Left hindlimb (tissue), 1 donor: ENCODE data around the gene PRPF31.
"Not testable (repeated sequence)": the region's sequence is repeated elsewhere in the genome, so short reads cannot be mapped to it uniquely, and the experiment has no call there.

Experiments
- DNase-seq: peaks from one replicate; pipeline ENCODE4 v3.0.0-alpha.2; 2018

PRPF31 gene

DNA sequence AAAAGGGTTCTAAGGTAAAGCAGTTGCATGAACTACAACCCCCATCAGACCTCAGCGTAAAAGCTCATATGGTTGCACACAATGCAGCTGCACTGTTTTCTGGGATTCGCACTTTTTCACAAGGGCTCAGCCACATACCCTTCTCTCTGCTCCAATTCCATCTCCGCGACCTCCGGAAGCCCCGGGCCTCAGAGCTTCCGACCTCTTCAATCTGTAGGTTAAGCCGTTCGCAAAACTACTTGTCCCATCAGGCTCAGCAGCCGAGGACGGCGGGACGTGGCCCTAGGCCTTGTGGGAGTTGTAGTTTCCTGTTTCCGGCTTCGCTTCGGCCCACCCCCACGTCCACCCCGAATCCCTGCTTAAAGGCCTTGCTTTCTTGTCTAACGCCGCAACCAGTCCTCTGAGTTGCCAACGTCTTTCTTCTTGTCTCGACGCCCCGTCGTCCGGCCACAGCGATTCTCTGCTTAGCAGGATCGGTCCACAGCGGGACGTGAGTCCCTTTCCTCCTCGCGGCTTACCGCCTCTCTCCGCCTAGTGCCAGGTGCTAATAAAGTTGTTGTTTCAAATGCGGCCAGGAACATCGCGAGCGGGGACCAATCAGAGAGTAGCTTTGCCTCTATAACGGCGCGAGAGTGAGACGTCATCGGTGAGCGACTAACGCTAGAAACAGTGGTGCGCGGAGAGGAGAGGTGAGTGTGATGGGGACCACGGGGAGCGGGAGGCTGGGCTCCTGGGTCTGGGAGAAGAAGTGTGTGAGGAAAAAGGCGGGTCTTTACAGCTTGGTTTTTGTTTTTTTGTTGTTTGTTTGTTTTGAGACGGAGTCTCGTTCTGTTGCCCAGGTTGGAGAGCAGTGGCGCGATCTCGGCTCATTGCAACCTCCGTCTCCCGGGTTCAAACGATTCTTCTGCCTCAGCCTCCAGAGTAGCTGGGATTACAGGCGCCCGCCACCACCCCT, at the start of gene PRPF31, which contains the start of gene TFPT:
Gene PRPF31, plus strand, starts transcription at position 646 of the 955 bp plus-strand sequence. CDS start 2,525 bp downstream, outside the sequence.
Gene TFPT, minus strand, starts transcription at position 549 of the 955 bp plus-strand sequence. Its CDS starts 388 bp downstream, at position 161.
- DNase-seq: peak; percentile 96

DNA sequence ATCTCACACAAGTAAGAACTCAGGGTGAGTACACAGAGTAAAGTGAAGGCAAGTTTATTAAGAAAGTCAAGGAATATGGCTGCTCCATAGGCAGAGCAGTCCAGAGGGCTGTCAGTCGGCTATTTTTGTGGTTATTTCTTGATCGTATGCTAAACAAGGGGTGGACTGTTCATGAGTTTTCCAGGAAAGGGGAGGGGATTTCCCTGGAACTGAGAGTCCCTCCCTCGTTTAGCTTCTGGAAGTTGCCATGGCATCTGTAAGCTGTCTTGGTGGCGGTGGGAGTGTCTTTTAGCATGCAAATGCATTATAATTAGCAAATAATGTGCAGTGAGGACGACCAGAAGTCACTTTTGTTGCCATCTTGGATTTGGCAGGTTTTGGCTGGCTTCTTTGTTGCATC, 46.1 kb upstream of the PRPF31 start:
- DNase-seq: no peak

DNA sequence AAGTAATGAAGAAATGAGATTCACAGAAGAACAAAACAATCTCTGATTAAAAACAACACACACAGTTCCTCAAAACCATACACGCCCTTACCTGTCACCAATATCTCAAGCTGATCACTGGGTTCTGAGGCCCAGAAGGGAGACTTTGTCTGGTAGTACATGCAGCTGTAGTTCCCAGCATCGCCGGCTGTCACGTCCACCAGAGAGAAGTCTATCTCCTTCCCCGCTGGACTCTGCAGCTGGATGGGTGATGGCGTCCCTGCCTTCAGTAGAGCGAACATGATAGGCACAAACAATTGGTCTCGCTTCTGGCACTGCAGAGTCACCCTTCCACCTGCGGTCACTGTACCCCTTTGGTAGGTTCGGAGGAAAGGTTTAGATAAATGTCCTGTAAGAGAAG, 41.7 kb upstream of the PRPF31 start:
- DNase-seq: no peak

DNA sequence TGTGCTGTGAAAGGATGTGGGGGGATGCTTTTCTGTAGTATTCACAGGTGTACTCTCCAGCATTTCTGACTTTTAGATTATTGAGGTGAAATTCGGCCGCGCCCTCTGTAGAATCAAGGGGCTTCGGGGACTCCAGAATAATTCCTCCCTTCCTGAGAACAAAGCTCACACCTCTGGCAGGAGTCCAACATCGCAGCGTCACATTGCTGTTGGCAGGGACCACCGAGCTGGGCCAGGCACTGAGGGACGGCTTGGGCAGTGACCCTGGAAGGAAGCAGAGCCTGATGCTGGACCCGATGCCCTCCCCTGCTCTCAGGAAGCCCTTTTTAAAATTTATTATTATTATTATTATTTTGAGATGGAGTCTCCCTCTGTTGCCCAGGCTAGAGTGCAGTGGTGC, 40.7 kb upstream of the PRPF31 start:
- DNase-seq: no peak

- no peak for DNase-seq
These were observed 38.2 kb upstream of the PRPF31 start for GRCh38 chr19:54077334-54077733.

DNA sequence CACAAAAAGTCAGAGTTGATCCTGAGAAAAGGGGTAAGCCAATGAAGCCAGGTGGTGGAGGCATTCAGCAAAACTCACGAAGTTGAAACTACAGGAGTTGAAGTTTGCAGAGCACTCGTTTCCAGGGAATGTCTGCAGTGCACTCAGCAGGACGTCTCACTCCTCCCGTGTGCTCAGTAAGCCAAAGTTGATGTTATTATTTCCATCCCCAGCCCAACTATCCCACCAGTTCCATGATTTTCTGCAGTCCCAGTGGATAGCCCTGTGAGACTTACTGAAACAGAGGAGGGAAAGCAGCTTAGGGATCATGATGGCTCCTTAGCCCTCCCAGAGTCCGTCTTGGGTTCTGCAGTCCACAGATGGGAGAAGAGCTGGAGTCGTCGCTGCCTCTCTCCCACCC, 34.5 kb upstream of the PRPF31 start, which contains the start of gene TARM1:
Gene TARM1, minus strand, starts transcription at position 334 of the 400 bp plus-strand sequence. Its CDS starts 25 bp downstream, at position 309.
- DNase-seq: no peak

- DNase-seq: no peak
These were observed 31.1 kb upstream of the PRPF31 start for GRCh38 chr19:54084410-54084809.

DNA sequence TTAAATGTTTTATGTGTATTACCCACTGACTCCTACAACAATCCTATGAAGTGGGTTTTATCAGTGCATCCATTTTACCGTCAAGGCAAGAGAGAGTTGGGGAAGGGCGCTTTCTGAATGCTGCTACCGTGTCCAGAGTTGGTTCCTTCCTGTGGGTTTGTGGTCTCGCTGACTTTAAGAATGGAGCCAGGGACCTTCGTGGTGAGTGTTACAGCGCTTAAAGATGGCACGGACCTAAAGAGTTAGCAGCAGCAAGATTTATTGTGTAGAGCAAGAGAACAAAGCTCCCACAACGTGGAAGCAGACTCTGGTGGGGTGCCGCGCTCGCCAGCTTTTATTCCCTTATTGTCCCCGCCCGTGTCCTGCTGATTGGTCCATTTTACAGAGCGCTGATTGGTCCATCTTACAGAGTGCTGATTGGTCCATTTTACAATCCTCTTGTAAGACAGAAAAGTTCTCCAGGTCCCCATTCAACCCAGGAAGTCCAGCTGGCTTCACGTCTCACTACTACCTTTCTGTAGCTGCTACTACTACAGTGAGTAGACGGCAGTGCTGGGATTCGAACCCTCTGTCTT, 21.0 kb upstream of the PRPF31 start:
- DNase-seq: no peak

DNA sequence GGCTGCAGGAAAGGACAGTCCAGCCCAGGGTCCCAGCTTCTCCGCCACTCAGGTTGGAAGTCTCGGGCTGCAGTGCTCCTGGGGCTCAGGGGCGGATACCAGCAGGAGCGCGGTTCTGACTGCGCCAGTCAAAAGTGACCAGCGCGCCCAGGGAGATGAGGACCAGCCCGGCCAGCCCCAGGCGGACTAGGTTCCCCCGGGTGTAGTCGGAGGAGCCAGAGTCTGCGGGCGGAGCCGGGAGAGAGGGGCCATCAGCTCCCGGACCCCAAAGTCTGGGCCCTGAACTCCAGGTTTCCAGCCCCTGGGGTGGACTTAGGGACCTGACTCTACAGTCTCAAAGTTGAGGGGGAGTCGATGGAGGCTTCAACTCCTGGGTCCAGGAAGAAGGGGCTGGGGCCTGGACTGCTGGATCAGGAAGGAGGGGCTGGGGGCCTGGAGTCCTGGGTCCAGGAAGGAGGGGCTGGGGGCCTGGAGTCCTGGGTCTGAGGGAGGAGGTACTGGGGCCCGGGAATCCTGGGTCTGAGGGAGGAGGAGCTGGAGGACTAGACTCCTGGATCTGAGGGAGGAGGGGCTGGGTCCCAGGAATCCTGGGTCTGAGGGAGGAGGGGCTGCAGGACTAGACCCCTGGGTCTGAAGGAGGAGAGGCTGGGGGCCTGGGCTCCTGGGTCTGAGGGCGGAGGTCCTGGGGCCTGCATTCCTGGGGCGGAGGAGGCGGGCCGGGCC, 20.3 kb upstream of the PRPF31 start:
- DNase-seq: no peak

- not testable (repeated sequence) for DNase-seq
These were observed 19.5 kb upstream of the PRPF31 start for GRCh38 chr19:54095859-54096616.

GRCh38 chr19:54096617-54097106, 18.9 kb upstream of the PRPF31 start:
- DNase-seq: no peak

DNA sequence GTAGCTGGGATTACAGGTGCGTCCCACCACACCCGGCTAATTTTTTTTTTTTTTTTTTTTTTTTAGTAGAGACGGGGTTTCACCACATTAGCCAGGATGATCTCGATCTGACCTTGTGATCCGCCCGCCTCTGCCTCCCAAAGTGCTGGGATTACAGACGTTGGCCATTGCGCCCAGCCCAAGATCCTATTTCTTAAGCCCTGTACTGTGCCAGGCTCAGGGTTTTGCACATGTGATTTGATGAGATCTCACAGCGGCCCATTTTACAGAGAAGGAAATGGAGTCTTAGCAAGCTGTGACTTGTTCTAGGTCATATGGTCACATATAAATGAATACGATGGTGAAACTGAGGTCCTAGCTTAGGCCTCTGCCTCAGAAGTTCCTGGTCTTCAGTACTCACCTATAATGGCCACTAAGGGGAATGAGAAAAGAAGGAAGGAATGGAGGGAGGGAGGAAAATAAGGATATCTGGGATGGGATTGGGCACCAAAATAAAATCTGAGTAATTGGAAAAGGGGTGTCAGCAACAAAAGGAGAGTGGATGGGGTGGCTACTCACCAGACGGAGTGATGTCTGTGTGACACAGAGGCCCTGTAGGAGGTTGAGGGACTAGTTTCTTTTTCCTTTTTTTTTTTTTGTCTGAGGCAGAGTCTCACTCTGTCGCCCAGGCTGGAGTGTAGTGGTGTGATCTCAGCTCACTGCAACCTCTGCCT, 16.2 kb upstream of the PRPF31 start:
- no peak for DNase-seq

GRCh38 chr19:54099903-54100255, 15.7 kb upstream of the PRPF31 start:
- not testable (repeated sequence) for DNase-seq

DNA sequence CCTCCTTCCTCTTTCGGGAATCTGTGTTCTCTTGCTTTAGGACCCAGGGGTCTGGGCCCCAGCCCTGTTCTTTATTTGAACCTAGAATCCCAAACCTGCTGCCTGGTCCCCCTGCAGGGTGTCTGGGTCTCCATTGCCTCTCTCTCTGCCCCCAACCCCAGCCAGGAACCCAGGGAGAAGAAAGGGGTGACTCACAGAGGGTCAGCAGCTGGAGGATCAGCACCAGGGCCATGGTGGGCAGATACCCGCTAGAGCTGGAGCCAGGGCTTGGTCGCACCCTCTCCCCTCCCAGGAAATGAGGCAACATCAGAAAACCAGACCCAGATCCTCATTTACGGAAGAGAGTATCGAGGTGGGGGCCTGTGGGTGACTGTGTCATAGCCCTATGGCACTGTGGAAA, 15.0 kb upstream of the PRPF31 start, which contains the start of gene OSCAR:
Gene OSCAR, minus strand, starts transcription at position 243 of the 400 bp plus-strand sequence. Its CDS starts 11 bp downstream, at position 232.
- DNase-seq: no peak

GRCh38 chr19:54102421-54103169, 13.0 kb upstream of the PRPF31 start, which contains the start of gene NDUFA3:
NDUFA3 (plus strand) TSS chr19:54102855; CDS start chr19:54102879, 24 bp downstream.
- DNase-seq: peak; percentile 98

DNA sequence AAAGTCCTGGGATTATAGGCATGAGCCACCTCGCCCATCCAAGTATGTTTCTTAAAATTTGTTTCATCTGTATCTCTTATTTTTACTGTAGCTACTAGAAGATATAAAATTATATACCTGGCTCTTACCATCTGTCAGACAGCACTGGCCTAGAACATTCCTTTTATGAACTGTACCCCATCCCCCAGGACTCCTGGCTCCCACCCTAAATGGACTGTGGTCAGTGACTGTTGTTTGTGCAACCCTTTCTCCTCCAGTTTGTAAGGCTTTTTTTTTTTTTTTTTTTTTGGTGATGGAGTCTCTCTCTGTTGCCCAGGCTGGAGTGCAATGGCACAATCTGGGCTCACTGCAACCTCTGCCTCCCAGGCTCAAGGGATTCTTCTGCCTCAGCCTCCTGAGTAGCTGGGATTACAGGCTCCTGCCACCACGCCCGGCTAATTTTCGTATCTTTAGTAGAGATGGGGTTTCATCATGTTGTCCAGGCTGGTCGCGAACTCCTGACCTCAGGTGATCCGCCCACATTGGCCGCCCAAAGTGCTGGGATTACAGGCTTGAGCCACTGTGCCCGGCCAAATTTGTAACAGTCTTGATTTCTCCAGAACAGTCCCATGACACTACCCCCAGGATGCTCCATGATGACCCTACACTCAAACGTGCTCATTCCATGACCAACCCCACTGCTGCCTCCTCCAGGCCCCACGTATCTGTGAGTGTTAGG, 10.4 kb upstream of the PRPF31 start:
- DNase-seq: no peak

- DNase-seq: no peak
These were observed 9.8 kb upstream of the PRPF31 start for GRCh38 chr19:54105796-54106195.

DNA sequence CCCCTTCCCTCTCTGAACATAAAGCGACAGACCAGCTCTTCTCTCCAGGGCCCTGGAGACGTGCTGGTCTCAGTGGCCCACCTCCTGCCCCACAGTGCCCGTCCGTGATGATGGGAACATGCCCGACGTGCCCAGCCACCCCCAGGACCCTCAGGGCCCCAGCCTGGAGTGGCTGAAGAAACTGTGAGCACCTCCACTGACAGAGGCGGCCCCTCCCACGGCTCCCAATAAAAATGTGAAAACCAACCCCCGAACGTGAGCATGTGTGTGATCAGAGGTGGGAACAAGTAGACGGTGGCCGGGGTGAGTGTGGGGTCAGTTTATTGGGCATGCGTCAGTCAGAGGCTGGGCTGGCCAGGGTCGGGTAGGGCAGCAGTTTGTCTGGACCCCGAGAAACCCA, 8.8 kb upstream of the PRPF31 start:
- DNase-seq: no peak

DNA sequence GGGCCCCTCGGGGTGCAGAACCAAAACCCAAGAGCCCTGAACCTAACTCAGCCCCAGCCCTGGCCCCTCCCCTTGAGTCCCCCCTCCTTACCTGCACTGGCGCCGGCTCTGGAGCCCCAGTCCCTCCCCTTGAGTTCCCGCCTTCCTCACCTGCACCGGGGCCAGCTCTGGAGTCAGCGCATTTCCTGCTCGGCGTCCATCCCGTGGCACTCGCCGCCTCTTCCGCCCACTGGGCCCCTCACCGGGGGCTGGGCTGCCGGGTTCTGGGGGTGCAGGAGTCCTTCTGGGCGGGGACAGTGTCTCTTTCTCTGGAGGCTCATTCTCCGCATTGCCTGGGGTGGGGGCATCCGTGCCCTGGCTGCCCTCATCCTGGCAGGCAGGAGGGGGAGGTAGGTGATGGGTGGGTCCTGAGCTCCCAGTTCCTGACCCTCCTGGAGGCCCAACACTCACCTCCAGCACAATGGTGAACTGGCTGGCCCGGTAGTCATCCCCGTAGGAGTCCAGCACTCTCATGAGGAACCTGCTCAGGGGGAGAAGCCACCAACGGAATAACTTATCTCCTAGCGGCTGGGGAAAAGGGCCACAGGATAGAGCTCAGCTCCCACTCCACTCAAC, 7.6 kb upstream of the PRPF31 start:
- DNase-seq: no peak
